ENCODE data around the gene DNAH12.
A peak's percentile ranks its signal among the peaks of the same experiment; 100 is the strongest.

DNAH12 gene, protein sequence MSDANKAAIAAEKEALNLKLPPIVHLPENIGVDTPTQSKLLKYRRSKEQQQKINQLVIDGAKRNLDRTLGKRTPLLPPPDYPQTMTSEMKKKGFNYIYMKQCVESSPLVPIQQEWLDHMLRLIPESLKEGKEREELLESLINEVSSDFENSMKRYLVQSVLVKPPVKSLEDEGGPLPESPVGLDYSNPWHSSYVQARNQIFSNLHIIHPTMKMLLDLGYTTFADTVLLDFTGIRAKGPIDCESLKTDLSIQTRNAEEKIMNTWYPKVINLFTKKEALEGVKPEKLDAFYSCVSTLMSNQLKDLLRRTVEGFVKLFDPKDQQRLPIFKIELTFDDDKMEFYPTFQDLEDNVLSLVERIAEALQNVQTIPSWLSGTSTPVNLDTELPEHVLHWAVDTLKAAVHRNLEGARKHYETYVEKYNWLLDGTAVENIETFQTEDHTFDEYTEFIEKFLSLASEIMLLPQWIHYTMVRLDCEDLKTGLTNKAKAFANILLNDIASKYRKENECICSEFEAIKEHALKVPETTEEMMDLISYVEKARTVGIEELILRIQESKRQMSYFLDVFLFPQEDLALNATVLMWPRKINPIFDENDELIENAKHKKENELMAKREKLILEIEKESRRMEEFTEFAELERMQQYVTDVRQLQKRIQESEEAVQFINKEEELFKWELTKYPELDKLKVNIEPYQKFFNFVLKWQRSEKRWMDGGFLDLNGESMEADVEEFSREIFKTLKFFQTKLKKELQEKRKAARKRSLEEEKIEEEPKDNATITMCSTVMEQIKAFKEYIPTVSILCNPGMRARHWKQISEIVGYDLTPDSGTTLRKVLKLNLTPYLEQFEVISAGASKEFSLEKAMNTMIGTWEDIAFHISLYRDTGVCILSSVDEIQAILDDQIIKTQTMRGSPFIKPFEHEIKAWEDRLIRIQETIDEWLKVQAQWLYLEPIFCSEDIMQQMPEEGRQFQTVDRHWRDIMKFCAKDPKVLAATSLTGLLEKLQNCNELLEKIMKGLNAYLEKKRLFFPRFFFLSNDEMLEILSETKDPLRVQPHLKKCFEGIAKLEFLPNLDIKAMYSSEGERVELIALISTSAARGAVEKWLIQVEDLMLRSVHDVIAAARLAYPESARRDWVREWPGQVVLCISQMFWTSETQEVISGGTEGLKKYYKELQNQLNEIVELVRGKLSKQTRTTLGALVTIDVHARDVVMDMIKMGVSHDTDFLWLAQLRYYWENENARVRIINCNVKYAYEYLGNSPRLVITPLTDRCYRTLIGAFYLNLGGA (N-terminal part only)

DNA sequence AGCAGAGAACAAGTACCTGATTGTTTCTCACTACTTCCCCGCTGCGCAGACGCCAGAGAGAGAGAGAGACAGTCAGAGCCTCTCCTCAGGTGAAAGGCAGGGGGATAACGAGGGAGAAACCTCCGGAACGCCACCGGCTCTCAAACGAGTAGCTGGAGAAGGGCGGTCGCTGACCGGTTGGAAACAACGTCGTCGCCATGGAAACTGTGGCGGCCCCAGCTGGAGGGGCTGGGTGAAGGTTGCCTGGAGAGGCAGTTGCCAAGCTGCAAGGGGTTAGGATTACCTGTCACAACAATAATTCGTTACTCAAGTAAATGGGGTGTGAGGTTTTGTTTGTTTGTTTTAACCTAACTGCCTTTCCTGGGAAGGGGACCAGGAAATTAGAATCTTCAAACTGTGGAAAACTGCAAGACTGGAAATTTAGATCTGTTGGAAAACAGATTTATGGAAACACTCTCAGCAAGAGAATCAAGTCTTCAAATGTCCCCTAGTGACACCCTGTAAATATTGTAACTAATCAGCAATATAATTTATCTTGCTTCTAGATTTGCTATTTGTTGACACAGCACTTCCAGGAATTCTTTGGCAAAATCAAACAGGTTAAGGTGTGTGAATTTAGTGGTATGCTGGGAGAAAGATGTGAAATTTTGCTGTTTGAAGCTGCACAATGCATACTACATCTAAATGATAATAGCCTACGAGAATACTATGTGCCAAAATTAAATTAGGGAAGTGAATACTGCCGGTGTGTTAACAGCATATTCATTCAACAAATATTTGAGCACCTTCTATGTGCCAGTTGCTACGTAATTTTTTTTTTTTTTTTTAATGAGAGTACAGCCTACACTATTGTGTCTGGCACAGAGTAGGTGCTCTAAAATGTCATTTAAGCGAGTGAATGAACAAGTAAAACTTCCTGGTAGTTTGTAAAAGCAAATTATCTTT lies at the start of gene DNAH12:
Gene DNAH12, minus strand, starts transcription at position 164 of the 945 bp plus-strand sequence. CDS start 1,474 bp downstream, outside the sequence.
- no peak within 1 kb of the TSS for H3K27ac ChIP-seq (ENCODE audit: low read depth, low read length)
- no peaks in the 10 kb centered on the region for H3K4me1 ChIP-seq (ENCODE audit: control insufficient read depth, insufficient read depth, low read length)
- peak within 1 kb of the TSS; percentile 29 for H3K4me3 ChIP-seq (ENCODE audit: low read length)
- no peak within 1 kb of the TSS for H3K9ac ChIP-seq (ENCODE audit: low read length)
- no peaks in the 10 kb centered on the region for H3K36me3 ChIP-seq (ENCODE audit: control insufficient read depth, insufficient read depth, low read length)
- no peaks in the 10 kb centered on the region for H3K27me3 ChIP-seq (ENCODE audit: control insufficient read depth, insufficient read depth, low read length)

DNA sequence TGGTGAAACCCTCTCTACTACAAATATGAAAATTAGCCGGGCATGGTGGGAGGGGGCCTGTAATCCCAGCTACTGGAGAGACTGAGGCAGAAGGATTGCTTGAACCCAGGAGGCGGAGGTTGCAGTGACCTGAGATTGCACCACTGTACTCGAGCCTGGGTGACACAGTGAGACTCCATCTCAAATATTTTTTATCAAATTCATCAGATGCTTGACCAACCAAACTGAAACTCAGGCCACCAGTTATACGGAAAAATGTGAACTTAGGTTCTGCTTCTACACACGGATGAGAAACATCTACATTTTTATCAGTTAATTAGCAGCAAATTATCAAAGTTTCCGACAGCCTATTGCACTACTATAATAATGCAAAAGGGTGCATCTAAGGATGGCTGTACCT lies 48.2 kb upstream of the DNAH12 start:
- no peak overlapping the region for H3K9ac ChIP-seq (ENCODE audit: low read length)
- no peak overlapping the region for H3K4me3 ChIP-seq (ENCODE audit: low read length)
- H3K36me3 ChIP-seq (ENCODE audit: control insufficient read depth, insufficient read depth, low read length), result no peaks in the 10 kb centered on the region
- no peak overlapping the region for H3K27ac ChIP-seq (ENCODE audit: low read depth, low read length)
- no peaks in the 10 kb centered on the region for H3K27me3 ChIP-seq (ENCODE audit: control insufficient read depth, insufficient read depth, low read length)
- H3K4me1 ChIP-seq (ENCODE audit: control insufficient read depth, insufficient read depth, low read length), result peaks cover 10% of the 10 kb centered on the region

DNA sequence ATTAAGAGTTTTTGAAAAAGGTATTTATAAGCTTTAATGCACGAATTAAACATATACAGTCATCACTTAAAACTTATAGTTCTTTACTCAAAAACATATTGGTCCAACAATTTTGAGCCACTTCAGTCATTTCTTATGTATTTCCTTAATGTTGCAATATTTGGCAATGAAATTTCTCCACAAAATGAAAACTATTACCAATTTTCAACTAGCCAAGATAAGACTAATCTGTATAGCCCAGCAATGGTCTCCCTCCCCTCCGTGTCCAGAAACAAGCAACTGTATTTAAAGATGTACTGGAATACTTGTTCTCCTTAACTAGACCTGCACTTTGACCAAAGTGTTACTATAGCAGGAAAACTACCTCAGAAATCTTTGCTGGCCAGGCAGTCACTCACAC lies 43.8 kb upstream of the DNAH12 start:
- Histone ChIP-seq H3K36me3 (ENCODE audit: control insufficient read depth, insufficient read depth, low read length) (peaks cover 4% of the 10 kb centered on the region), H3K27ac (ENCODE audit: low read depth, low read length) (no peak overlapping the region), H3K27me3 (ENCODE audit: control insufficient read depth, insufficient read depth, low read length) (no peaks in the 10 kb centered on the region), H3K9ac (ENCODE audit: low read length) (no peak overlapping the region), H3K4me3 (ENCODE audit: low read length) (no peak overlapping the region), H3K4me1 (ENCODE audit: control insufficient read depth, insufficient read depth, low read length) (no peaks in the 10 kb centered on the region)

DNA sequence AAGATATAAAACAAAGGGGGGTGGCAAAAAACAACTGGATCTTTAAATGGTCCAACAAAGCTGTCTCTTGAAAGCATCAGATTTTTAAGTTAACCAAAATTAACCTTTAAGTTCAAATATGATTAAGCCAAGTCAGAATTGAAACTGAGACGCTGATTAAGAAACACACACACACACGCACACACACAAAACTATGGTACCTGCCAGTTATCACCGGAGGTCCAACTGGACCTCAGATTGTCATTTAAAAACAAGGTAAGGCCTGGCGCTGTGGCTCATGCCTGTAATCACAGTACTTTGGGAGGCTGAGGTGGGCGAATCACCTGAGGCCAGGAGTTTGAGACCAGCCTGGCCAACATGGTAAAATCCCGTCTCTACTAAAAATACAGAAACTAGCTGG lies 42.6 kb upstream of the DNAH12 start:
- H3K4me1 ChIP-seq (ENCODE audit: control insufficient read depth, insufficient read depth, low read length), result no peaks in the 10 kb centered on the region
- peaks cover 6% of the 10 kb centered on the region for H3K36me3 ChIP-seq (ENCODE audit: control insufficient read depth, insufficient read depth, low read length)
- no peak overlapping the region for H3K9ac ChIP-seq (ENCODE audit: low read length)
- H3K27me3 ChIP-seq (ENCODE audit: control insufficient read depth, insufficient read depth, low read length), result no peaks in the 10 kb centered on the region
- H3K4me3 ChIP-seq (ENCODE audit: low read length), result no peak overlapping the region
- H3K27ac ChIP-seq (ENCODE audit: low read depth, low read length), result no peak overlapping the region

DNA sequence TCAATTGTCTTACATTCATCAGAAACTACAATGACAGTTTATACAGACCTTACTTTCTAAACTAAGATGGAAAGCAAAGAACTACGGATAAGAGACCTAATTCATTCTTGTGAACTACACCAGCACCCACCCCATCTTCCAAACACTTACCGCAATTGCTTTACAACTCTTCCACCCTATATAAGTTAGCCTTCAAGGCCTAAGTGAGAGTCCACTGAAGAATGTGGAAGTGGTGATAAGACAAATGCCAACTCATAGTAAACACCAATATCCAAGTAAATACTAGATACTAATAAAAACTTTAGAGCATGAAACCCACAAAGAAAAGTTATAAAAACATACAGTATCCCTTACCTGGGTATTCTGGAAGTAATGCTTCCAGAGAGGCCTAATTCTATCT lies 39.4 kb upstream of the DNAH12 start:
- Histone ChIP-seq H3K4me1 (ENCODE audit: control insufficient read depth, insufficient read depth, low read length) (no peaks in the 10 kb centered on the region), H3K9ac (ENCODE audit: low read length) (no peak overlapping the region), H3K4me3 (ENCODE audit: low read length) (no peak overlapping the region), H3K27me3 (ENCODE audit: control insufficient read depth, insufficient read depth, low read length) (no peaks in the 10 kb centered on the region), H3K36me3 (ENCODE audit: control insufficient read depth, insufficient read depth, low read length) (peaks cover 6% of the 10 kb centered on the region), H3K27ac (ENCODE audit: low read depth, low read length) (no peak overlapping the region)

DNA sequence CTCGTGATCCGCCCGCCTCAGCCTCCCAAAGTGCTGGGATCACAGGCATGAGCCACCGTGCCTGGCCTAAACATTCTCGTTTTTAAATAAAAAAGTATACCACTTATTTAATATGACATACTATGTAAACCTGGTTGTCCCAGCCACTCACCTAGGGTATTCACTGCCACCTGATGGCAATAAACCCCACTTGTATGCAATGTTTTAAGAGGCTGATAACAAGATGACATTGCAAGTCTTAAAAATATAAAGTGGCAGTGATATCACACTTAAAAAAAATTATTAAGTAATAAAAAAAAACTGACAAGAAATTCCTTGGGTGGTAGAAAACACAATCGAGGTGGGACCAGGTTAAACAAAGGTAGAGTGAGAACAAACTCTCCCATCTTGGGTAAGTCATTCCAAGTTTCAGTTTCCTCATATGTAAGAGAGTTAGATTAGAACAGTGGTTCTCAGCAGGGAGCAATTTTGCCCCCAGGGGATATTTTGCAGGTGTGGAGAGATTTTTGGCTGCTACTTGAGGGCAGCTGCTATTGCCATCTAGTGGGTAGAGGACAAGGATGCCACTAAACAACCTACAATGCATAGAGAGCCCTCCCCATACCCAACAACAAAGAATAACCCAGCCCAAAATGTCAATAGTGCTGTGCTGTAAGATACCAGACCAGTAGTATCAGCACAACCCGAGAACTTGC lies 38.5 kb upstream of the DNAH12 start:
- no peaks in the 10 kb centered on the region for H3K27me3 ChIP-seq (ENCODE audit: control insufficient read depth, insufficient read depth, low read length)
- peaks cover 6% of the 10 kb centered on the region for H3K36me3 ChIP-seq (ENCODE audit: control insufficient read depth, insufficient read depth, low read length)
- H3K27ac ChIP-seq (ENCODE audit: low read depth, low read length), result no peak overlapping the region
- no peaks in the 10 kb centered on the region for H3K4me1 ChIP-seq (ENCODE audit: control insufficient read depth, insufficient read depth, low read length)
- H3K9ac ChIP-seq (ENCODE audit: low read length), result no peak overlapping the region
- H3K4me3 ChIP-seq (ENCODE audit: low read length), result no peak overlapping the region

DNA sequence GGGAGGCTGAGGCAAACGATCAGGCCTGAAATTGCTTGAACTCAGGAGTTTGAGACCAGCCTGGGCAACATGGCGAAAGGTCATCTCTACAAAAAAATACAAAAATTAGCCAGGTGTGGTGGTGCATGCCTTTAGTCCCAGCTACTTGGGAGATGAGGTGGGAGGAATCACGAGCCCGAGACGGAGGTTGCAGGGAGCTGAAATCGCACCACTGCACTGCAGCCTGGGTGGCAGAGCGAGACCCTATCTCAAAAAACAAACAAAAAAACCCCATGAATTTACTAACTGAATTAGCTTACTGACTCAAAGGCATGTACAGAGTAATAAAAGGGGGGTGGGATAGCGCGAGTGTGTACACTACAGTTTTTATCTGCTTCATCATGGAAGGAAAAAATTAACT lies 33.7 kb upstream of the DNAH12 start:
- H3K36me3 ChIP-seq (ENCODE audit: control insufficient read depth, insufficient read depth, low read length), result peaks cover 15% of the 10 kb centered on the region

DNA sequence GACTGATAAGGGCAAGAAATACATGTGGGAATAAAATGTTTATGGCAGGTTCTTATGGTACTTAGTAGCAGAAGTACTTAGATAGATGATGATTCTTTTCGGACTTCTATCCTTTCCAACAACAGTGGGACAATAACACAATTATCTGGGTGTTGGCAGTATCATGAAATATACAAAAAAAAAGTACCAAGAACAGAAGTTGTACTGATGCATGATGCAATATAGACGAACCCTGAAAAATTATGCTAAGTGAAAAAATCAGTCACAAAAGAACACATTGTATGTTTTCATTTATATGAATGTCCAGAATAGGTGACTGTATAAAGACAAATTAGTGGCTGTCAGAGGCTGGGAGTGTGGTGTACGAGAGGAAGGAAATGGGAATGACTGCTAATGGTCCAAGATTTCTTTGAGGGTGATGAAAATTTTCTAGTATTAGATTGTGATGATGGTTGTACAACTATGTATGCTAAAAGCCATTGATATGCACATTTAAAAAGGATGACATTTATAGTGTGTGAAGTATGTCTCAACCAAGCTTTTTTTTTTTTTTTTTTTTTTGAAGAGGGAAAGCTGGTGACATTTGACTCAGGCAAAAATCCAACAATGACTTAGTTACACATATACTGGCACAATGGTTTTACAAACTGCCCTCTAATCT lies 32.0 kb upstream of the DNAH12 start:
- no peak overlapping the region for H3K9ac ChIP-seq (ENCODE audit: low read length)
- H3K4me1 ChIP-seq (ENCODE audit: control insufficient read depth, insufficient read depth, low read length), result peaks cover 3% of the 10 kb centered on the region
- peaks cover 14% of the 10 kb centered on the region for H3K36me3 ChIP-seq (ENCODE audit: control insufficient read depth, insufficient read depth, low read length)
- no peaks in the 10 kb centered on the region for H3K27me3 ChIP-seq (ENCODE audit: control insufficient read depth, insufficient read depth, low read length)
- no peak overlapping the region for H3K27ac ChIP-seq (ENCODE audit: low read depth, low read length)
- H3K4me3 ChIP-seq (ENCODE audit: low read length), result no peak overlapping the region

More for the DNA sequence above, 33.7 kb upstream of the DNAH12 start:
- Histone ChIP-seq H3K4me1 (ENCODE audit: control insufficient read depth, insufficient read depth, low read length) (peaks cover 3% of the 10 kb centered on the region), H3K27ac (ENCODE audit: low read depth, low read length) (no peak overlapping the region), H3K9ac (ENCODE audit: low read length) (no peak overlapping the region), H3K4me3 (ENCODE audit: low read length) (no peak overlapping the region), H3K27me3 (ENCODE audit: control insufficient read depth, insufficient read depth, low read length) (no peaks in the 10 kb centered on the region)

DNA sequence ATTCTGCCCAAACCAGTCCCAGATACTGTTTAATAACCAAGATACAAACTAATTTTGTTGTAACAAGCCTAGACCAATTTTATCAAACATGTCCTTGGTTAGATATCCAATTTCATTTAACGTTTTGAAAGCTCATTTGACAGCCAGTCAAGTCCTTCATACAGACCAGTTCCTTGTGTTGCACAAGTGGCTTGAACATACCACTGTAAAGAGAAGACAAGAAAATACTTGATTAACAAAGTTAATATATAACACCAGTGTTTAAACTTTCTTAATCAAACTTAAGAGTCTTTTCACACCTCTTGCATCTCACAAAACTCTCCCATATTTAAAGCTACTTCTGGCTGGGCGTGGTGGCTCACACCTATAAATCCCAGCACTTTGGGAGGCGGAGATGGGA lies 28.0 kb upstream of the DNAH12 start:
- Histone ChIP-seq H3K4me1 (ENCODE audit: control insufficient read depth, insufficient read depth, low read length) (peaks cover 3% of the 10 kb centered on the region), H3K4me3 (ENCODE audit: low read length) (no peak overlapping the region), H3K36me3 (ENCODE audit: control insufficient read depth, insufficient read depth, low read length) (peaks cover 14% of the 10 kb centered on the region), H3K9ac (ENCODE audit: low read length) (no peak overlapping the region), H3K27me3 (ENCODE audit: control insufficient read depth, insufficient read depth, low read length) (no peaks in the 10 kb centered on the region), H3K27ac (ENCODE audit: low read depth, low read length) (no peak overlapping the region)

DNA sequence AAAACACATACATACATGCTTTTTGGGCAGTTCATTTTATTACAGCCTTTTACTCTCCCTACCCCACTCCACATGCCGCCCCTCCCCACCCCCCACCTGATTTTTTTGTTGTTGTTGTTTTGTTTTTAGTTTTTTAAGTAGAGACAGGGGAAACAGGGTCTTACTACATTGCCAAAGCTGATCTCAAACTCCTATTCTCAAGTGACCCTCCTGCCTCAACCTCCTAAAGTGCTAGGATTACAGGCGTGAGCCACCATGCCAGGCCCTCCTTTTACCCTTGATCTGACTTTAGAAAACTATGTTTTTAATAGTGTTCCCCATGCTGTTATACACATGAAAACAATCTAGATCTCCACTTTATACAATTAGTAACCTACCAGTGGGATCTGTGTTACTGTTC lies 26.7 kb upstream of the DNAH12 start:
- peaks cover 12% of the 10 kb centered on the region for H3K36me3 ChIP-seq (ENCODE audit: control insufficient read depth, insufficient read depth, low read length)
- H3K27me3 ChIP-seq (ENCODE audit: control insufficient read depth, insufficient read depth, low read length), result no peaks in the 10 kb centered on the region
- H3K27ac ChIP-seq (ENCODE audit: low read depth, low read length), result no peak overlapping the region
- H3K4me3 ChIP-seq (ENCODE audit: low read length), result no peak overlapping the region
- no peak overlapping the region for H3K9ac ChIP-seq (ENCODE audit: low read length)
- no peaks in the 10 kb centered on the region for H3K4me1 ChIP-seq (ENCODE audit: control insufficient read depth, insufficient read depth, low read length)
